HEK293 (cell line): ENCODE data around the gene PITHD1.
A peak's percentile ranks its signal among the peaks of the same experiment; 100 is the strongest.

Experiments
- BCL11B ChIP-seq: fragments of 450-650 bp; formaldehyde crosslinking; IDR thresholded peaks from 2 replicates; pipeline ENCODE4 v1.5.1; 2016; ENCODE audit warnings: low read depth, missing biosample characterization, missing genetic modification characterization
- CTCF ChIP-seq: fragments of 450-650 bp; formaldehyde crosslinking; IDR thresholded peaks from 2 replicates; pipeline ENCODE4 v1.5.1; 2016; ENCODE audit warnings: missing biosample characterization, missing genetic modification characterization
- GLI4 ChIP-seq: fragments of 450-650 bp; formaldehyde crosslinking; IDR thresholded peaks from 2 replicates; pipeline ENCODE4 v1.5.1; 2016; ENCODE audit warnings: missing biosample characterization, missing genetic modification characterization
- GLIS1 ChIP-seq: fragments of 450-650 bp; formaldehyde crosslinking; IDR thresholded peaks from 2 replicates; pipeline ENCODE4 v1.5.1; 2016; ENCODE audit warnings: missing biosample characterization, missing genetic modification characterization
- IKZF3 ChIP-seq: fragments of 450-650 bp; IDR thresholded peaks from 2 replicates; pipeline ENCODE4 v1.5.0; 2018; ENCODE audit warnings: missing biosample characterization, mild to moderate bottlenecking, missing genetic modification characterization, moderate library complexity
- KLF10 ChIP-seq: fragments of 450-650 bp; IDR thresholded peaks from 2 replicates; pipeline ENCODE4 v1.5.1; 2018; ENCODE audit warnings: missing biosample characterization, mild to moderate bottlenecking, missing genetic modification characterization
- KLF8 ChIP-seq: fragments of 450-650 bp; formaldehyde crosslinking; IDR thresholded peaks from 2 replicates; pipeline ENCODE4 v1.5.1; 2016; ENCODE audit warnings: missing biosample characterization, missing genetic modification characterization
- PRDM1 ChIP-seq: fragments of 450-650 bp; formaldehyde crosslinking; IDR thresholded peaks from 2 replicates; pipeline ENCODE4; 2016; ENCODE audit warnings: missing biosample characterization, missing genetic modification characterization
- PRDM6 ChIP-seq: fragments of 450-650 bp; formaldehyde crosslinking; IDR thresholded peaks from 2 replicates; pipeline ENCODE4 v1.5.1; 2017; ENCODE audit warnings: missing biosample characterization, missing genetic modification characterization
- SP7 ChIP-seq: fragments of 450-650 bp; formaldehyde crosslinking; IDR thresholded peaks from 2 replicates; pipeline ENCODE4 v1.5.1; 2016; ENCODE audit warnings: missing biosample characterization, missing genetic modification characterization
- YY2 ChIP-seq: fragments of 450-650 bp; formaldehyde crosslinking; IDR thresholded peaks from 2 replicates; pipeline ENCODE4 v1.5.1; 2016; ENCODE audit warnings: missing biosample characterization, missing genetic modification characterization
- ZBTB20 ChIP-seq: fragments of 450-650 bp; formaldehyde crosslinking; IDR thresholded peaks from 2 replicates; pipeline ENCODE4 v1.5.1; 2016; ENCODE audit warnings: missing biosample characterization, missing genetic modification characterization
- ZBTB8A ChIP-seq: fragments of 450-650 bp; formaldehyde crosslinking; IDR thresholded peaks from 2 replicates; pipeline ENCODE4 v1.5.1; 2016; ENCODE audit warnings: missing biosample characterization, missing genetic modification characterization
- ZNF114 ChIP-seq: fragments of 450-650 bp; formaldehyde crosslinking; IDR thresholded peaks from 2 replicates; pipeline ENCODE4 v1.5.0; 2017; ENCODE audit warnings: missing biosample characterization, missing genetic modification characterization
- ZNF121 ChIP-seq: fragments of 450-650 bp; formaldehyde crosslinking; IDR thresholded peaks from 2 replicates; pipeline ENCODE4 v1.5.1; 2016; ENCODE audit warnings: missing biosample characterization, missing genetic modification characterization
- ZNF140 ChIP-seq: fragments of 450-650 bp; formaldehyde crosslinking; IDR thresholded peaks from 2 replicates; pipeline ENCODE4 v1.5.1; 2016; ENCODE audit warnings: missing biosample characterization, missing genetic modification characterization
- ZNF157 ChIP-seq: fragments of 450-650 bp; formaldehyde crosslinking; IDR thresholded peaks from 2 replicates; pipeline ENCODE4 v1.5.1; 2016; ENCODE audit warnings: missing biosample characterization, missing genetic modification characterization
- ZNF2 ChIP-seq: fragments of 450-650 bp; formaldehyde crosslinking; IDR thresholded peaks from 2 replicates; pipeline ENCODE4 v1.5.1; 2016; ENCODE audit warnings: missing biosample characterization, missing genetic modification characterization
- ZNF23 ChIP-seq: fragments of 450-650 bp; formaldehyde crosslinking; IDR thresholded peaks from 2 replicates; pipeline ENCODE4 v1.5.1; 2016; ENCODE audit warnings: missing biosample characterization, missing genetic modification characterization, borderline replicate concordance
- ZNF404 ChIP-seq: fragments of 450-650 bp; formaldehyde crosslinking; IDR thresholded peaks from 2 replicates; pipeline ENCODE4 v1.5.1; 2017; ENCODE audit warnings: missing biosample characterization, missing genetic modification characterization
- ZNF416 ChIP-seq: fragments of 450-650 bp; formaldehyde crosslinking; IDR thresholded peaks from 2 replicates; pipeline ENCODE4 v1.5.1; 2016; ENCODE audit warnings: missing biosample characterization, missing genetic modification characterization
- ZNF473 ChIP-seq: fragments of 450-650 bp; formaldehyde crosslinking; IDR thresholded peaks from 2 replicates; pipeline ENCODE4 v1.5.1; 2017; ENCODE audit warnings: missing biosample characterization, missing genetic modification characterization
- ZNF530 ChIP-seq: fragments of 450-650 bp; formaldehyde crosslinking; IDR thresholded peaks from 2 replicates; pipeline ENCODE4 v1.5.1; 2016; ENCODE audit warnings: low read depth, missing biosample characterization, missing genetic modification characterization
- ZNF549 ChIP-seq: fragments of 450-650 bp; IDR thresholded peaks from 2 replicates; pipeline ENCODE4 v1.5.1; 2018; ENCODE audit warnings: missing biosample characterization, missing genetic modification characterization, mild to moderate bottlenecking, inconsistent platforms, moderate library complexity
- ZNF555 ChIP-seq: fragments of 450-650 bp; formaldehyde crosslinking; conservative IDR thresholded peaks from 2 replicates; pipeline ENCODE4 v1.5.1; 2017; ENCODE audit warnings: missing biosample characterization, mild to moderate bottlenecking, missing genetic modification characterization, inconsistent platforms
- ZNF561 ChIP-seq: fragments of 450-650 bp; IDR thresholded peaks from 2 replicates; pipeline ENCODE4 v1.5.1; 2018; ENCODE audit warnings: missing biosample characterization, missing genetic modification characterization, borderline replicate concordance
- ZNF596 ChIP-seq: fragments of 450-650 bp; IDR thresholded peaks from 2 replicates; pipeline ENCODE4 v1.5.0; 2018; ENCODE audit warnings: missing biosample characterization, mild to moderate bottlenecking, missing genetic modification characterization, moderate library complexity
- ZNF658 ChIP-seq: fragments of 450-650 bp; formaldehyde crosslinking; IDR thresholded peaks from 2 replicates; pipeline ENCODE4; 2016; ENCODE audit warnings: missing biosample characterization, missing genetic modification characterization
- ZNF707 ChIP-seq: fragments of 450-650 bp; formaldehyde crosslinking; IDR thresholded peaks from 2 replicates; pipeline ENCODE4 v1.5.1; 2016; ENCODE audit warnings: missing biosample characterization, missing genetic modification characterization
- ZNF785 ChIP-seq: fragments of 450-650 bp; formaldehyde crosslinking; IDR thresholded peaks from 2 replicates; pipeline ENCODE4 v1.5.1; 2016; ENCODE audit warnings: missing biosample characterization, missing genetic modification characterization
- TF ChIP-seq, protein P1 (sequence below): fragments of 450-650 bp; formaldehyde crosslinking; conservative IDR thresholded peaks from 2 replicates; pipeline ENCODE4 v1.5.1; 2016; ENCODE audit warnings: low read depth, missing biosample characterization, missing genetic modification characterization
- TF ChIP-seq, protein P2 (sequence below): sonication (generic); formaldehyde crosslinking; IDR thresholded peaks from 2 replicates; pipeline ENCODE4 v1.8.1; 2022; ENCODE audit warnings: mild to moderate bottlenecking, moderate library complexity, missing genetic modification reagents
- TF ChIP-seq, protein P3 (sequence below): fragments of 450-650 bp; formaldehyde crosslinking; IDR thresholded peaks from 2 replicates; pipeline ENCODE4 v1.5.1; 2017; ENCODE audit warnings: missing biosample characterization, mild to moderate bottlenecking, missing genetic modification characterization, moderate library complexity

PITHD1 gene

GRCh38 chr1:23779826-23780371, 1.7 kb downstream of the PITHD1 start (continued):
- TF ChIP-seq, protein P1, sequence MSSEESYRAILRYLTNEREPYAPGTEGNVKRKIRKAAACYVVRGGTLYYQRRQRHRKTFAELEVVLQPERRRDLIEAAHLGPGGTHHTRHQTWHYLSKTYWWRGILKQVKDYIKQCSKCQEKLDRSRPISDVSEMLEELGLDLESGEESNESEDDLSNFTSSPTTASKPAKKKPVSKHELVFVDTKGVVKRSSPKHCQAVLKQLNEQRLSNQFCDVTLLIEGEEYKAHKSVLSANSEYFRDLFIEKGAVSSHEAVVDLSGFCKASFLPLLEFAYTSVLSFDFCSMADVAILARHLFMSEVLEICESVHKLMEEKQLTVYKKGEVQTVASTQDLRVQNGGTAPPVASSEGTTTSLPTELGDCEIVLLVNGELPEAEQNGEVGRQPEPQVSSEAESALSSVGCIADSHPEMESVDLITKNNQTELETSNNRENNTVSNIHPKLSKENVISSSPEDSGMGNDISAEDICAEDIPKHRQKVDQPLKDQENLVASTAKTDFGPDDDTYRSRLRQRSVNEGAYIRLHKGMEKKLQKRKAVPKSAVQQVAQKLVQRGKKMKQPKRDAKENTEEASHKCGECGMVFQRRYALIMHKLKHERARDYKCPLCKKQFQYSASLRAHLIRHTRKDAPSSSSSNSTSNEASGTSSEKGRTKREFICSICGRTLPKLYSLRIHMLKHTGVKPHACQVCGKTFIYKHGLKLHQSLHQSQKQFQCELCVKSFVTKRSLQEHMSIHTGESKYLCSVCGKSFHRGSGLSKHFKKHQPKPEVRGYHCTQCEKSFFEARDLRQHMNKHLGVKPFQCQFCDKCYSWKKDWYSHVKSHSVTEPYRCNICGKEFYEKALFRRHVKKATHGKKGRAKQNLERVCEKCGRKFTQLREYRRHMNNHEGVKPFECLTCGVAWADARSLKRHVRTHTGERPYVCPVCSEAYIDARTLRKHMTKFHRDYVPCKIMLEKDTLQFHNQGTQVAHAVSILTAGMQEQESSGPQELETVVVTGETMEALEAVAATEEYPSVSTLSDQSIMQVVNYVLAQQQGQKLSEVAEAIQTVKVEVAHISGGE = no peak
- TF ChIP-seq IKZF3 (tag by site-specific recombination) = no peak
- peak; percentile 79 for TF ChIP-seq KLF10 (tag by site-specific recombination)
- TF ChIP-seq ZNF555 = no peak
- TF ChIP-seq ZNF23 = no peak
- TF ChIP-seq, protein P2, sequence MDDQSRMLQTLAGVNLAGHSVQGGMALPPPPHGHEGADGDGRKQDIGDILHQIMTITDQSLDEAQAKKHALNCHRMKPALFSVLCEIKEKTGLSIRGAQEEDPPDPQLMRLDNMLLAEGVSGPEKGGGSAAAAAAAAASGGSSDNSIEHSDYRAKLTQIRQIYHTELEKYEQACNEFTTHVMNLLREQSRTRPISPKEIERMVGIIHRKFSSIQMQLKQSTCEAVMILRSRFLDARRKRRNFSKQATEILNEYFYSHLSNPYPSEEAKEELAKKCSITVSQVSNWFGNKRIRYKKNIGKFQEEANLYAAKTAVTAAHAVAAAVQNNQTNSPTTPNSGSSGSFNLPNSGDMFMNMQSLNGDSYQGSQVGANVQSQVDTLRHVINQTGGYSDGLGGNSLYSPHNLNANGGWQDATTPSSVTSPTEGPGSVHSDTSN (CRISPR knock-in tag) = no peak
- TF ChIP-seq ZNF596 (tag by site-specific recombination) = no peak
- TF ChIP-seq ZNF404 (tag by site-specific recombination) = no peak
- no peak for TF ChIP-seq ZNF561 (tag by site-specific recombination)
- no peak for TF ChIP-seq GLI4 (tag by site-specific recombination)
- TF ChIP-seq ZBTB20 = no peak
- no peak for TF ChIP-seq ZNF157 (tag by site-specific recombination)
- no peak for TF ChIP-seq ZNF707 (tag by site-specific recombination)
- TF ChIP-seq YY2 (tag by site-specific recombination) = no peak
- TF ChIP-seq ZBTB8A (tag by site-specific recombination) = 0 out of 2 replicates have a peak, but pooled peaks have one; percentile 23
- no peak for TF ChIP-seq ZNF416 (tag by site-specific recombination)
- peak; percentile 95 for TF ChIP-seq SP7 (tag by site-specific recombination)
- TF ChIP-seq ZNF530 (tag by site-specific recombination) = no peak
- 0 out of 2 replicates have a peak, but pooled peaks have one; percentile 47 for TF ChIP-seq PRDM1 (tag by site-specific recombination)
- TF ChIP-seq, protein P3, sequence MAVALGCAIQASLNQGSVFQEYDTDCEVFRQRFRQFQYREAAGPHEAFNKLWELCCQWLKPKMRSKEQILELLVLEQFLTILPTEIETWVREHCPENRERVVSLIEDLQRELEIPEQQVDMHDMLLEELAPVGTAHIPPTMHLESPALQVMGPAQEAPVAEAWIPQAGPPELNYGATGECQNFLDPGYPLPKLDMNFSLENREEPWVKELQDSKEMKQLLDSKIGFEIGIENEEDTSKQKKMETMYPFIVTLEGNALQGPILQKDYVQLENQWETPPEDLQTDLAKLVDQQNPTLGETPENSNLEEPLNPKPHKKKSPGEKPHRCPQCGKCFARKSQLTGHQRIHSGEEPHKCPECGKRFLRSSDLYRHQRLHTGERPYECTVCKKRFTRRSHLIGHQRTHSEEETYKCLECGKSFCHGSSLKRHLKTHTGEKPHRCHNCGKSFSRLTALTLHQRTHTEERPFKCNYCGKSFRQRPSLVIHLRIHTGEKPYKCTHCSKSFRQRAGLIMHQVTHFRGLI (tag by site-specific recombination) = peak; percentile 28; the same call in 1 of the 2 replicates
- TF ChIP-seq ZNF114 (tag by site-specific recombination) = no peak
- TF ChIP-seq BCL11B (tag by site-specific recombination) = no peak
- TF ChIP-seq ZNF658 = no peak
- TF ChIP-seq PRDM6 (tag by site-specific recombination) = peak; percentile 61; the same call in 1 of the 2 replicates
- TF ChIP-seq ZNF785 (tag by site-specific recombination) = no peak
- no peak for TF ChIP-seq ZNF140 (tag by site-specific recombination)
- TF ChIP-seq ZNF549 = no peak
- TF ChIP-seq GLIS1 (tag by site-specific recombination) = peak; percentile 32; the same call in 1 of the 2 replicates
- TF ChIP-seq CTCF (tag by site-specific recombination) = no peak
- TF ChIP-seq KLF8 (tag by site-specific recombination) = 0 out of 2 replicates have a peak, but pooled peaks have one; percentile 47
- TF ChIP-seq ZNF121 (tag by site-specific recombination) = no peak
- no peak for TF ChIP-seq ZNF473 (tag by site-specific recombination)
- TF ChIP-seq ZNF2 (tag by site-specific recombination) = no peak
